ENCODE data around the gene SCAF1. TPM values are rescaled to one million over a fixed set of nuclear protein-coding genes. Genes with fewer than 3 reads are reported as not detected.

SCAF1 gene
- total and polyA plus RNA-seq, 2 donors (not counting 1 experiment from before 2014, with no cell fraction given), result 17.1 to 68.3 TPM

DNA sequence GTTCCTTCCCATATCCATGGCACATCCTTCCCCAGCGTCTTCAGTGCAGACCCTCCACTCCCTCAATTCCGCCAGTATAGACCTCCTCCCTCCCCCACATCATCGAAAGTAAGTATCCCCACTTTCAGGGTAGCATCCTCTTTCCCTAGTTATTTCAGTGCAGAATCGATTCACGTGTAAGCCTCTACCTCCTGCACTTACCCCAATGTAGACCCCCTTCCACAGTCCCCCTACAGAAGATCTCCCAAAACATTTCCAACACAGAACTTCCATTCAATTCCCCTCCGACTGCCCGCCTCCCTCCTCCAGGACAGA, 23.0 kb downstream of the SCAF1 start:
- Histone ChIP-seq H3K9ac (ENCODE audit: low read length) (peak overlapping the region; percentile 88), H2AFZ (ENCODE audit: insufficient read depth, low read depth, low read length, poor library complexity, severe bottlenecking) (peak overlapping the region; percentile 95), H3K79me2 (ENCODE audit: control insufficient read depth, insufficient read depth, low read length) (peaks cover 42% of the 10 kb centered on the region), H3K4me1 (ENCODE audit: control insufficient read depth in 2 of 2, insufficient read depth in 2 of 2, low read length in 2 of 2) (peaks cover 16 to 30% of the 10 kb centered on the region in 2 donors), H3K36me3 (replicated peaks in 1 of 2; ENCODE audit: control extremely low read depth in 1 of 2, control insufficient read depth in 1 of 2, extremely low read depth in 1 of 2, insufficient read depth in 2 of 2, low read length in 1 of 2) (peaks cover 3 to 28% of the 10 kb centered on the region in 2 experiments), H3K27me3 (replicated peaks in 1 of 4; ENCODE audit: control extremely low read depth in 1 of 4, control insufficient read depth in 3 of 4, insufficient read depth in 4 of 4, low read length in 3 of 4) (no peaks in the 10 kb centered on the region), H3K27ac (ENCODE audit: low read length in 2 of 2) (peak overlapping the region; percentile 59 to 73), H4K20me1 (ENCODE audit: control insufficient read depth, insufficient read depth, low read length, poor library complexity, severe bottlenecking) (peaks cover 49% of the 10 kb centered on the region), H3K4me3 (ENCODE audit: control extremely low read depth in 1 of 5, extremely low read depth in 1 of 5, insufficient read depth in 1 of 5, low read depth in 2 of 5, low read length in 4 of 5) (peak overlapping the region; percentile 71 to 99 (median 94)), H3K4me2 (replicated peaks; ENCODE audit: low read depth, low read length, poor library complexity, severe bottlenecking) (peak overlapping the region; percentile 98), H3K9me3 (ENCODE audit: control extremely low read depth in 1 of 3, control insufficient read depth in 2 of 3, insufficient read depth in 1 of 3, low read length in 2 of 3) (no peaks in the 10 kb centered on the region)
- CTCF ChIA-PET, result interaction anchor here (0.6 to 2.3 kb wide), 13 partner anchors 8 to 424 kb away, joined by 3 to 8 read pairs (median 5); partner anchors contain the start of genes PRMT1, RRAS and SCAF1
- H3K9me3 Mint-ChIP-seq (ENCODE audit: insufficient read depth), result no peaks in the 10 kb centered on the region
- peaks cover 37% of the 10 kb centered on the region for H3K4me1 Mint-ChIP-seq
- H3K27me3 Mint-ChIP-seq, result no peaks in the 10 kb centered on the region
- peak overlapping the region; percentile 94 for H3K27ac Mint-ChIP-seq
- peak overlapping the region; percentile 95 for H3K4me3 Mint-ChIP-seq
- 1% methylated on average over 7 of the region's 7 CpGs for WGBS (ENCODE audit: insufficient coverage)
- TF ChIP-seq, protein P1, sequence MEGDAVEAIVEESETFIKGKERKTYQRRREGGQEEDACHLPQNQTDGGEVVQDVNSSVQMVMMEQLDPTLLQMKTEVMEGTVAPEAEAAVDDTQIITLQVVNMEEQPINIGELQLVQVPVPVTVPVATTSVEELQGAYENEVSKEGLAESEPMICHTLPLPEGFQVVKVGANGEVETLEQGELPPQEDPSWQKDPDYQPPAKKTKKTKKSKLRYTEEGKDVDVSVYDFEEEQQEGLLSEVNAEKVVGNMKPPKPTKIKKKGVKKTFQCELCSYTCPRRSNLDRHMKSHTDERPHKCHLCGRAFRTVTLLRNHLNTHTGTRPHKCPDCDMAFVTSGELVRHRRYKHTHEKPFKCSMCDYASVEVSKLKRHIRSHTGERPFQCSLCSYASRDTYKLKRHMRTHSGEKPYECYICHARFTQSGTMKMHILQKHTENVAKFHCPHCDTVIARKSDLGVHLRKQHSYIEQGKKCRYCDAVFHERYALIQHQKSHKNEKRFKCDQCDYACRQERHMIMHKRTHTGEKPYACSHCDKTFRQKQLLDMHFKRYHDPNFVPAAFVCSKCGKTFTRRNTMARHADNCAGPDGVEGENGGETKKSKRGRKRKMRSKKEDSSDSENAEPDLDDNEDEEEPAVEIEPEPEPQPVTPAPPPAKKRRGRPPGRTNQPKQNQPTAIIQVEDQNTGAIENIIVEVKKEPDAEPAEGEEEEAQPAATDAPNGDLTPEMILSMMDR (IDR thresholded peaks at IDR 0.05), result no peak
- TF ChIP-seq EZH2 (IDR thresholded peaks at IDR 0.05; ENCODE audit: borderline replicate concordance, insufficient read depth, low read depth, low read length, poor library complexity, severe bottlenecking), result no peak
- intact Hi-C loops (cut with micrococcal nuclease), result loop anchor here (1.0 kb wide), 3 partner anchors 11 to 75 kb away; partner anchors contain the start of gene RRAS
- POLR2A ChIA-PET, result interaction anchor here (0.6 to 2.6 kb wide), 13 partner anchors 9 to 855 kb away, joined by 3 to 19 read pairs (median 5); partner anchors contain the start of genes PRMT1, PRR12, PRRG2 and RRAS
- DNase-seq (no peak), ATAC-seq (ENCODE audit: low read depth) (no peak)
